ELR (cell line): Measurements from ENCODE around the gene DRC7.

Source experiments
- DNase-seq: peaks from one replicate; pipeline ENCODE4 v3.0.0-alpha.2; 2015; ENCODE audit warnings: low read depth

DRC7 gene, protein sequence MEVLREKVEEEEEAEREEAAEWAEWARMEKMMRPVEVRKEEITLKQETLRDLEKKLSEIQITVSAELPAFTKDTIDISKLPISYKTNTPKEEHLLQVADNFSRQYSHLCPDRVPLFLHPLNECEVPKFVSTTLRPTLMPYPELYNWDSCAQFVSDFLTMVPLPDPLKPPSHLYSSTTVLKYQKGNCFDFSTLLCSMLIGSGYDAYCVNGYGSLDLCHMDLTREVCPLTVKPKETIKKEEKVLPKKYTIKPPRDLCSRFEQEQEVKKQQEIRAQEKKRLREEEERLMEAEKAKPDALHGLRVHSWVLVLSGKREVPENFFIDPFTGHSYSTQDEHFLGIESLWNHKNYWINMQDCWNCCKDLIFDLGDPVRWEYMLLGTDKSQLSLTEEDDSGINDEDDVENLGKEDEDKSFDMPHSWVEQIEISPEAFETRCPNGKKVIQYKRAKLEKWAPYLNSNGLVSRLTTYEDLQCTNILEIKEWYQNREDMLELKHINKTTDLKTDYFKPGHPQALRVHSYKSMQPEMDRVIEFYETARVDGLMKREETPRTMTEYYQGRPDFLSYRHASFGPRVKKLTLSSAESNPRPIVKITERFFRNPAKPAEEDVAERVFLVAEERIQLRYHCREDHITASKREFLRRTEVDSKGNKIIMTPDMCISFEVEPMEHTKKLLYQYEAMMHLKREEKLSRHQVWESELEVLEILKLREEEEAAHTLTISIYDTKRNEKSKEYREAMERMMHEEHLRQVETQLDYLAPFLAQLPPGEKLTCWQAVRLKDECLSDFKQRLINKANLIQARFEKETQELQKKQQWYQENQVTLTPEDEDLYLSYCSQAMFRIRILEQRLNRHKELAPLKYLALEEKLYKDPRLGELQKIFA

DNA sequence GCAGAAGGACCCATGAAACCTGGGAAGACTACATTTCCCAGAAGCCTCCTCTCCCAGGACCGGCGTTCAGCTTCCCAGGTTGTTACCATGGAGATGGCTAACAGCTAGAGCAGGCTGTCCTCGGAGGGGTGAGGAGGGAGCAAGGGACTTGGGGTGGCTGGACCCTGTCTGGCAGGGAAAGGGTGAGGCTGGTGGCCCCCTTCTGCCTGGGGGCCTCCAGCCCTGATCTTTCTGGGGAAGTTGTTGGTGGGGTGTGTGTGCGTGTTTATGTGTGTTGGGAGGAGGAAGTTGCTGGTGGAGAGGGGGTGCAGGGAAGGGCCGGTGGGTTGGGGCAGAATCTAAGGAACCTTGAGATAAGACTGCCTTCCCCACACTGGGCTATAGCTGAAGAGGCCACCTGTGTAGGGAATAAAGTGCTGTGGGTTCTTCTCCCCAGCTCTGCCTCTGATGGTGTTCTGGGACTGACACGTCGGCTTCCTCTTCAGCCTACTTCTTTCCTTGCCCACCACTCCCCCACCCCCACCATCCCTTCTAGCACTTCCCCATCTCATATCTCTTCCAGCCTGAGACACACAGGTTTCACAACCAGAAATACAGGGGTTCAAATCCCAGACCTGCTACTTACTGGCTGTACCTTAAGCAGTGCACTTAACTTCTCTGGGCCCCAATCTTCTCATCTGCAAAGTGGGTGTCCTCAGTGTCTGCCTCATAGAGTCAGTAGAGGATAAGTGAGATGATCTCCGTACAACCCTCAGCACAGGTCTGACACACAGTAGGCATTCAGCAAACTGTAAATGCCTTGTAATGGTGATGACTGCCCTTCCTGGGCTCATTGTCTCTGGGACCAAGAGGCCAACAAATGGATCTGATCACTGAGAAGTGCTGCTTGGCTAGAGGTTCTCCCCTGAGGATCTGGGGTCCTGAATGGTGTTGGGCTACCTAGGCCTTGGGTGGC lies at the start of gene DRC7:
Gene DRC7, plus strand, starts transcription at position 82 of the 955 bp plus-strand sequence. CDS start 3,144 bp downstream, outside the sequence.
- DNase-seq = peak; percentile 65

DNA sequence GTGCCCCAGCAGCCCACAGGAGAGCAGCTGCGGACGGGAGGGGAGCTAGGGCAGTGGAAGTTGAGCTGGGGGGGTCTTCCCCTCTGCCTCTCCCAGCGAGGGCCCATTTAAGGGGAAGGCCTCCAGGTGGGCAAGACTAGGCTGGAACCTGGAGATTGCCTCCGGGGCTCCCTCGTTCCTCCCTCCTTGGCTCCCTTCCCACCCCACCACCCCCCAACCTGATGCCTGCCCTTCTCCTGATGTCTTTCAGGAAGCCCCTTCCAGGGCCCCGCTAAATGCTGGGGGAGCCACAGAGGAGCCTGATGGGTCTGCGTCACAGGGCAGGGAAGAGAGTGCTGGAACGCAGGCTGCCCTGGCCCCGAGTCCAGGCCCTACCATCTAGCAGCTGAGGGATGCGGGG lies 49.4 kb upstream of the DRC7 start:
- no peak for DNase-seq

DNA sequence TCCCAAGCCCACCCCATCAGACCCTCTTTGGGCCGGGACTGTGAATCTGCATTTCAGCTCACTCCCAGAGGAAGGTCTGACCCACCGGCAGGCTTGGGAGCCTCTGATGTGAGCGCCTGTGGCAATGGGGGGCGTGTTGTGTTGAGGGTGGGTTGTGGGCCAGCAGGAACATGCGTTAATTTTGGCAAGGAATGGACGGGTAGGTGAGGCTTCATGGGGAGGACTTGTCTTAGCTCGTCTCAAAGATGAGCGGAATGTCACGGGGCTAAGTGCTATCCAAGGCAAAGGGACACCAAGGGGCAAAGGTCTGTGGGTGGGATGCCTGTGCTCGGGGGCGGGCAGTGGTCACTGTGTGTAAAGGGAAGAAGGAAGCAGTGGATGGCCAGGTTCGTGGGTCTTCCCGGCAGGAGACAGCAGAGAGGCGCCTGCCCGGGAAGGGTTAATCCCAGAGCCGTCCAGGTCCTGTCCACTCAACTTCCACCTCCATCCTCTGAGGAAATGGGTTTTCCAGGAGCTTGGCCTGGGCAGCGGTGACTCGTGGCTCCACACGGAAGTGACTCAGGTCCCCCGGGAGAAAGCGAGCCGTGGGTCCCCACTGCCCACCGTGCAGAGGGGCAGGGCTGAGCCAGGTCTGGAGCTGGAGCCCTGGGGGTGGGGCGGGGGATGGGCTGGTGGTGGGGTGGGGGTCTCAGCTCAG lies 48.8 kb upstream of the DRC7 start:
- peak; percentile 89 for DNase-seq

- DNase-seq = peak; percentile 42
Observed at GRCh38 chr16:57646388-57647039, 48.1 kb upstream of the DRC7 start.

GRCh38 chr16:57647136-57647875 lies 47.3 kb upstream of the DRC7 start:
- DNase-seq = peak; percentile 89

GRCh38 chr16:57648125-57648524 lies 46.5 kb upstream of the DRC7 start:
- no peak for DNase-seq

GRCh38 chr16:57648581-57649442 lies 45.8 kb upstream of the DRC7 start:
- peak; percentile 87 for DNase-seq

GRCh38 chr16:57649443-57649751 lies 45.2 kb upstream of the DRC7 start:
- no peak for DNase-seq

DNA sequence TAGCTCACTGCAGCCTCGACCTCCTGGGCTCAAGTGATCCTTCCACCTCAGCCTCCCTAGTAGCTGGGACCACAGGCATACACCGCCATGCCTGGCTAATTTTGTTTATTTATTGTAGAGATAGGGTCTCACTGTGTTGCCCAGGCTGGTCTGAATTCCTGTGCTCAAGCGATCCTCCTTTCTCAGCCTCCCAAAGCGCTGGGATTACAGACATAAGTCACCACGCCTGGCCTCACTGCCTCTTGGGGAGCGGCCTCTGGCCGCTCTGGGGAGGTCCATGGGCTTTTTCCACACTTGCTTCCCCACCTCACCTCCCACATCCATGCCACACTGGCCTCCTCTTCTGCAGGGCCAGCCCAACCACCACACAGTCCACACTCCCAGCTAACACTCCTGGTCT lies 44.8 kb upstream of the DRC7 start:
- DNase-seq = no peak

DNA sequence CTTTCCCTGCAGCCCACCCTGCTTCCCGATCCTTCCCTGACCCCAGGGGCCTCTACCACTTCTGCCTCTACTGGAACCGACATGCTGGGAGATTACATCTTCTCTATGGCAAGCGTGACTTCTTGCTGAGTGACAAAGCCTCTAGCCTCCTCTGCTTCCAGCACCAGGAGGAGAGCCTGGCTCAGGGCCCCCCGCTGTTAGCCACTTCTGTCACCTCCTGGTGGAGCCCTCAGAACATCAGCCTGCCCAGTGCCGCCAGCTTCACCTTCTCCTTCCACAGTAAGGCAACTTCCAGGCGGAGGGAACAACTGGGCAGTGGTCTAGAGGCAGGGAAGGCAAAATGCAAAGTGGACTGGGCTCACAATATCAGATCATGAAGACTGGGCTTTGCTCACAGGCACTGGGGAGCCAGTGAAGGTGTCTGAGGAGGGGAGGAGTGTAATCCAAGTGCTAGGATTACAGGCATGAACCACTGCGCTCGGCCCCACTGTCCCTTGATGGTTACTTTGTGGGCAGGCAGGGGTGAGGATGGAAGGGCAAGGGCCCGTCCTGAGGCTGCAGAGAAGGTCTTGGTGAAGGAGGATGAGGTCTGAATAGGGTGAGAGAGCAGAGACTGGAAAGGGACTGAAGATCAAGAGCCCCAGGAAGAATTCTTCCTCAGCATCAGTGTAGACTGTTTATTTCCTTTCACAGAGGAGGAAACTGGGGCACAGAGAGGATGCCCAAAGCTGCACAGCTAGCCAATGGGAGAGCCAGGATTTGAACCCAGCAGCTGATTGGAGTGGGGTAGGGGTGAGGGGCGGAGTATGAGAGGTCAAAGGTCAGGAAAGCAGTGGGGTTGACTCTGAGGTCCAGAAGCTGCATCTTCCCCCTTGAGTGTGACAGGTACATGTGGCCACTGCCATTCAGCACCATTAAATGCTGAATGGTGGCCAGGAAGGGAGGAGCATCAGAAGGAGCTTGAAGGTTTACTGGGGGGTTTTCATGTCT lies 43.0 kb upstream of the DRC7 start:
- DNase-seq = no peak

DNA sequence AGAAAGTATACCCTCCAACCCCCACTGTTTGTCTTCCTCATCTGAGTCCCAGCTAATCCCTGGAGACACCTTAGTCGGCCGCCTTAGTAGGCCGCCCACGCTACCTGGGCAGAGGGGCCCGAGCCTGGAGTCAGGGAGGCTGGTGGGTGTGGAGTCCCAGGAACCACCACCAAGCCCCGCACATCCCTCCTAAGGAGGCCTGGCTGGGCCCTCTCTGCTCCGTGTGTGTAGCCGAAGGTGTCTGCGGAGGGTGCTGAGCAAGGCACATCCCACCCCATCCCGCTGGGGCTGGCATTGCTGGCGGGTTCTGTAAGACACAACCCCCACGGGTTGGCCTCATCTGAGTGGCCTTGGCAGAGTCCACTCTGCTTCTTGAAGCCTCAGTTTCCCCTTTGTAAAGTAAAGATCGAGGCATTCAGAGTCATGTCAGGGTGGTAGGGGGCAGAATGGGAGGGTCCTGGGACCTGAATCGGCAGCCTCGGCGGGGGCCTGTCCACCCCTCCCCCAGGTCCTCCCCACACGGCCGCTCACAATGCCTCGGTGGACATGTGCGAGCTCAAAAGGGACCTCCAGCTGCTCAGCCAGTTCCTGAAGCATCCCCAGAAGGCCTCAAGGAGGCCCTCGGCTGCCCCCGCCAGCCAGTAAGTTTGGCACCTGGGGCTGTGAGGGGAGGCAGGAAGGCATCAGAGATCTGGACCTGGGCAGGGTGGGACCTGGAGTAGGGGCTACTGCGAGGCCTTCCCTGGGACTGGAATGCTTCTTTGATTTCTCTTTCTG lies 41.7 kb upstream of the DRC7 start:
- no peak for DNase-seq

- no peak for DNase-seq
Observed at GRCh38 chr16:57653936-57654335, 40.7 kb upstream of the DRC7 start.

DNA sequence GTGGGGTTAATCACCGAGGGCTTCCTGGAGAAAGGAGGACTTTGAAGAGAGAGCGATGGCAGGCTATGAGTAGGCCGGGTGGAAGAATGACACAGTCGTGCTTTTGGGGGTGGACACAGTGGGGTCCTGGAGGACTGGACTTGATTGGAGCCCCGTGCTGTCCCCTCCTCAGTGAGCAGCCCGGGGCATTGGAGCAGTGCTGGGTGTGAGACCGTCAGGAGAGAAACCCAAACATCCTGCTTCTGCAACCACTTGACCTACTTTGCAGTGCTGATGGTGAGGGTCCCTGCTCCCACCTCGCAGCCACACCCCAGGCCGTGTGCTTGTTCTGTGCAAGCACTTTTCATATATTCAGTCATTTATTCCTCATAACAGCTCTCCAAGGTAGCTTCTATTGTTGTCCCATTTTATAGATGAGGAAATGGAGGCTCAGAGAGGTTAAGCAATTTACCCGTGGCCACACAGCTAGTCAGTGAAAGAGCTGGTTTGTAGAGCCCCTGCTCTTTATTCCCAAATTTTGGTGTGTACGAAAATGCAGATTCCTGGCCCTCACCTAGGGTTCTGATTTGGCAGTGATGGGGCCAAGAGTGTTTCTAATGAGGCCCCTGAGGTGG lies 38.2 kb upstream of the DRC7 start:
- DNase-seq = no peak

DNA sequence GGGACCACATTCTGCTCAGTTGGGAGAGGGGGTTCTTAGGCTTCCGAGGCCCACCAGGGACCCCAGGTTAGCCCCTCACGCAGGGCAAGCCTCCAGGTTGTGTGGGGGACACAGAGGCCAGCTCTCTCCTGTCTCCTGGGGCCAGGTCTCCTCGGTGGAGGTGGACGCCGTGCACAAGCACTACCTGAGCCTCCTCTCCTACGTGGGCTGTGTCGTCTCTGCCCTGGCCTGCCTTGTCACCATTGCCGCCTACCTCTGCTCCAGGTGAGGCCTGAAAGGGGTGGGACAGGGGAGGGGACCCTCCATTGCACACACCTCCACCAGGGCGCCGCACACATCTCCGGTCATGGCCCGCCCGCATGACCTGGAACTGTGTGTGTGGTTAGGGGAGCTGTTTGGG lies 37.4 kb upstream of the DRC7 start:
- DNase-seq = no peak

DNA sequence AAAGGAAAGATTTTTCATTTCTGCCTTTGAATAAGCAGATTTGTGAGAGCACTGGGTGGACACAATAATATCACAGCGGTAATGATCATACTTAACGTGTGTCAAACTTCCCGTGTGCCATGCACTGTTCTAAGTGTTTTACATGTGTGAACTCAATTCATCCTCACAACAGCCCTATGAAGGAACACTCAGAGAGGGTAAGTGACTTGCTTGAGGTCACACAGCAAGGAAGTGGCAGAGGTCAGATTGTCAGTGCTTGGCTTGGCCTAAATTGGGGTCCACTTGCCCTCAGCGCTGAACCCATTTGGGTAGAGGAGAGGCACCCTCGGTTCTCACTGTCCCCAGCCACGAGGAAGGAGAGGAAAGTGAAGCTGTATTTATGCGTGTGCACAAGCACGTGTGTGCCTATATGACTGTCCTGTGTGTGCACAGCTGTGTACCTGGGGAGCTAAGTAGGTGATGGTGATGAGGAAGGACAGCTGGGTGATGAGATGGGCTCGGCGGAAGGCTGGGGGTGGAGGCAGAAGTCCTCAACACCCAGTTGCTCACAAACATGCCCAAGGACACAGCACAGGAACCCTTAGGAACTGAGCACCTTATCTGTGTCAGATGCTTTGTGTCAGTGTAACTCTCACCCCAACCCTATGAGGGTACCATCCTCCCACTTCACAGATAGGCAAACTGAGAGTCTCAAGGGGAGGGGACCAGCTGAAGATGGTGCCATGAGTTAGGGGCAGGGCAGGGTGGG lies 36.3 kb upstream of the DRC7 start:
- no peak for DNase-seq
